DOHH2 (cell line): ENCODE measurements around the gene CCDC89.

ENCODE experiments used
- CTCF ChIP-seq: fragments of 200-600 bp; sonication (generic); IDR thresholded peaks from one replicate; pipeline ENCODE4 v1.5.1; 2014; ENCODE audit warnings: antibody characterized with exemption, mild to moderate bottlenecking, low read depth, low read length; ENCODE audit not compliant: poor library complexity, severe bottlenecking
- EZH2phosphoT487 ChIP-seq: fragments of 200-600 bp; sonication (generic); IDR thresholded peaks from 2 replicates; pipeline ENCODE4 v1.6.1; 2017; ENCODE audit warnings: borderline replicate concordance, mild to moderate bottlenecking, antibody characterized with exemption, low read length, moderate library complexity, mixed read lengths

GRCh38 chr11:85705800-85706199 is 19.8 kb upstream of the CCDC89 start:
- no peak for TF ChIP-seq CTCF
- no peak for TF ChIP-seq EZH2phosphoT487
